HL-60 (cell line): ENCODE measurements around the gene GSTA2.

ENCODE experiments used
- DNase-seq, 2 experiments: peaks; one replicate each; pipeline ENCODE4 v3.0.0-alpha.2; 2010 to 2020; ENCODE audit warnings: low read depth in 1 of 2, low spot score in 1 of 2
- H3K27ac ChIP-seq: fragments of 250-450 bp; sonication (Bioruptor Pico); replicated peaks from 2 replicates; pipeline ENCODE4 v1.5.1; 2020; ENCODE audit warnings: mild to moderate bottlenecking, moderate library complexity
- H3K27me3 ChIP-seq: fragments of 250-450 bp; sonication (Bioruptor Pico); 2 replicates; pipeline ENCODE4 v1.5.1; 2021; ENCODE audit warnings: mild to moderate bottlenecking, moderate library complexity; ENCODE audit not compliant: insufficient read depth, poor library complexity, severe bottlenecking
- H3K4me3 ChIP-seq: replicated peaks from 2 replicates; pipeline ENCODE4 v1.5.1; 2011; ENCODE audit warnings: mild to moderate bottlenecking, control low read depth, low read length; ENCODE audit not compliant: insufficient read depth
- CTCF ChIP-seq: IDR thresholded peaks from one replicate; pipeline ENCODE4 v1.5.1; 2011; ENCODE audit warnings: low read length, control low read depth, inconsistent platforms; ENCODE audit not compliant: insufficient read depth
- GABPA ChIP-seq: IDR thresholded peaks from 2 replicates; pipeline ENCODE4 v1.6.1; 2012; ENCODE audit warnings: low read depth
- POLR2AphosphoS5 ChIP-seq: IDR thresholded peaks from 2 replicates; pipeline ENCODE4 v1.6.1; 2012; ENCODE audit warnings: low read depth
- REST ChIP-seq: IDR thresholded peaks from 2 replicates; pipeline ENCODE4 v1.6.1; 2012; ENCODE audit warnings: low read depth; ENCODE audit not compliant: insufficient replicate concordance
- SPI1 ChIP-seq: IDR thresholded peaks from 2 replicates; pipeline ENCODE4 v1.6.1; 2012; ENCODE audit warnings: low read depth, mild to moderate bottlenecking, borderline replicate concordance

GSTA2 gene

GRCh38 chr6:52739627-52740026 lies 23.6 kb downstream of the GSTA2 start:
- Histone ChIP-seq H3K4me3 (no peak overlapping the region), H3K27ac (no peak overlapping the region), H3K27me3 (peaks cover 2% of the 10 kb centered on the region)
- no peak for DNase-seq
- TF ChIP-seq REST (no peak), POLR2AphosphoS5 (no peak), SPI1 (no peak), GABPA (no peak), CTCF (no peak)

GRCh38 chr6:52739134-52739533 lies 24.1 kb downstream of the GSTA2 start:
- Histone ChIP-seq H3K27ac (no peak overlapping the region), H3K4me3 (no peak overlapping the region), H3K27me3 (peaks cover 2% of the 10 kb centered on the region)
- no peak for DNase-seq
- no peak for TF ChIP-seq CTCF
- no peak for TF ChIP-seq REST
- no peak for TF ChIP-seq SPI1
- no peak for TF ChIP-seq GABPA

- H3K4me3 ChIP-seq: no peak overlapping the region
- DNase-seq: no peak
- TF ChIP-seq GABPA (no peak), POLR2AphosphoS5 (no peak), SPI1 (no peak), CTCF (no peak), REST (no peak)
- H3K27me3 ChIP-seq: no peaks in the 10 kb centered on the region
- no peak overlapping the region for H3K27ac ChIP-seq
Observed at GRCh38 chr6:52736145-52736544, 27.1 kb downstream of the GSTA2 start.
